ENCODE data around the gene PLSCR2. TPM values are rescaled to one million over a fixed set of nuclear protein-coding genes. Genes with fewer than 3 reads are reported as not detected.
"Not testable (repeated sequence)": the region's sequence is repeated elsewhere in the genome, so short reads cannot be mapped to it uniquely, and the experiment has no call there.

The PLSCR2 gene
- polyA plus RNA-seq, 1 donor (not counting 4 experiments of a cell fraction or from before 2014, with no cell fraction given) = not detected

DNA sequence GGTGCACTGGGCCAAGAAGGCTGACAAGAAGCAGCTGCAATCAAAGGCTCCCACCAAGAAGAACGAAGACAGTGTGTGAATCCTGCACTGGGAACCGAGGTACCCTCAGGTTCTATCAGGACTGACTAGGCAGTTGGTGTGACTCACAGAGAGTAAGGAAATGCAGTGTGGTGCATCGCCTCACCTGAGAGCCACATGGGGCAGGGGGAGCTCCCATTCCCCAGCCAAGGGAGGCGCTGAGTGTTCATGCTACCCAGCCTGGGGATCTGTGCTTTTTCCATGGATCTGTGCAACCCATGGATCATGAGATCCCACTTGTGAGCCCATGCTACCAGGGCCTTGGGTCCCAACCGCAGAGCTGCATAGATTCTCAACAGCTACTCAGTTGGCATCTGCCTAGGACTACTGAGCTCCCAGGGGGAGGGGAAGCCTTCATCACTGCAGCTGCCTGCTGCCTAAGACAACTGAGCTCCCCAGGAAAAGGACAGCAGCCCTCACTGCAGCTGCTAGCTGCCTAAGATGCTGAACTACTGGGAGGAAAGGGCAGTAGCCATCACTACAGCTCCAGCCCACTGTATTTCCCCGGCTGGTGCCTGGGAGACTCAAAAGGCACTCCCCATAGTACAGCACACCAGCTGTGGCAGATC is 6.9 kb upstream of the PLSCR2 start:
- no peak for DNase-seq (ENCODE audit: low read depth, low spot score)

DNA sequence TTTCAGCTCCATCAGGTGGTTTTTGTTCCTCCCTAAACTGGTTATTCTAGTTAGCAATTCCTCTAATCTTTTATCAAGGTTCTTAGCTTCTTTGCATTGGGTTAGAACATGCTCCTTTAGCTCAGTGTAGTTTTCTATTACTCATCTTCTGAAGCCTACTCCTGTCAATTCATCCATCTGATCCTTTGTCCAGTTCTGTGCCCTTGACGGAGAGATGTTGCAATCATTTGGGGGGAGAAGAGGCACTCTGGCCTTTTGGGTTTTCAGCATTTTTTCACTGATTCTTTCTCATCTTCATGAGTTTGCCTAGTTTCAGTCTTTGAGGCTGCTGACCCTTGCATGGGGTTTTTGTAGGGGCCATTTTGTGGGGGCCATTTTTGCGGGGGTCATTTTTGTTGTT is 5.6 kb upstream of the PLSCR2 start:
- FAIRE-seq; dilution Hi-C loops (cut with MboI; ENCODE audit: extremely low pct_ligation_motif_present, low sequenced_read_pairs); H3K36me3 ChIP-seq (ENCODE audit: control insufficient read depth in 2 of 2, extremely low read depth in 1 of 2, insufficient read depth in 2 of 2, low read length in 2 of 2): not testable (repeated sequence)

More for the DNA sequence above, 6.9 kb upstream of the PLSCR2 start:
- no peaks in the 10 kb centered on the region for H3K9me1 ChIP-seq (ENCODE audit: control insufficient read depth, extremely low read depth, insufficient read depth, low read length)
- H2AFZ ChIP-seq (ENCODE audit: control insufficient read depth, low read length) = no peak overlapping the region
- no peaks in the 10 kb centered on the region for H3K9me3 ChIP-seq (ENCODE audit: control insufficient read depth, low read depth, low read length)
- H3K27me3 ChIP-seq (ENCODE audit: control insufficient read depth, extremely low read depth, insufficient read depth, low read length) = no peaks in the 10 kb centered on the region
- no peak overlapping the region for H3K27ac ChIP-seq (ENCODE audit: control insufficient read depth, insufficient read depth, low read length)
- no peak for TF ChIP-seq EZH2 (IDR thresholded peaks at IDR 0.05; ENCODE audit: low read length)
- TF ChIP-seq, protein P1, sequence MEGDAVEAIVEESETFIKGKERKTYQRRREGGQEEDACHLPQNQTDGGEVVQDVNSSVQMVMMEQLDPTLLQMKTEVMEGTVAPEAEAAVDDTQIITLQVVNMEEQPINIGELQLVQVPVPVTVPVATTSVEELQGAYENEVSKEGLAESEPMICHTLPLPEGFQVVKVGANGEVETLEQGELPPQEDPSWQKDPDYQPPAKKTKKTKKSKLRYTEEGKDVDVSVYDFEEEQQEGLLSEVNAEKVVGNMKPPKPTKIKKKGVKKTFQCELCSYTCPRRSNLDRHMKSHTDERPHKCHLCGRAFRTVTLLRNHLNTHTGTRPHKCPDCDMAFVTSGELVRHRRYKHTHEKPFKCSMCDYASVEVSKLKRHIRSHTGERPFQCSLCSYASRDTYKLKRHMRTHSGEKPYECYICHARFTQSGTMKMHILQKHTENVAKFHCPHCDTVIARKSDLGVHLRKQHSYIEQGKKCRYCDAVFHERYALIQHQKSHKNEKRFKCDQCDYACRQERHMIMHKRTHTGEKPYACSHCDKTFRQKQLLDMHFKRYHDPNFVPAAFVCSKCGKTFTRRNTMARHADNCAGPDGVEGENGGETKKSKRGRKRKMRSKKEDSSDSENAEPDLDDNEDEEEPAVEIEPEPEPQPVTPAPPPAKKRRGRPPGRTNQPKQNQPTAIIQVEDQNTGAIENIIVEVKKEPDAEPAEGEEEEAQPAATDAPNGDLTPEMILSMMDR (optimal IDR thresholded peaks at IDR 0.05 in 1 of 3, IDR thresholded peaks at IDR 0.05 in 1 of 3, conservative IDR thresholded peaks at IDR 0.05 in 1 of 3; ENCODE audit: extremely low read depth in 1 of 3, insufficient read depth in 2 of 3, low read length in 3 of 3) = no peak
- FAIRE-seq = no peak
- H4K20me1 ChIP-seq (ENCODE audit: control insufficient read depth, extremely low read depth, insufficient read depth, low read length) = no peaks in the 10 kb centered on the region
- dilution Hi-C loops (cut with MboI; ENCODE audit: extremely low pct_ligation_motif_present, low sequenced_read_pairs) = no loop called here
- H3K4me1 ChIP-seq (ENCODE audit: control insufficient read depth, extremely low read depth, insufficient read depth, low read length) = no peaks in the 10 kb centered on the region
- H3K9ac ChIP-seq (ENCODE audit: control insufficient read depth, extremely low read depth, insufficient read depth, low read length) = no peak overlapping the region
- no peaks in the 10 kb centered on the region for H3K79me2 ChIP-seq (ENCODE audit: control insufficient read depth, insufficient read depth, low read length)
- no peaks in the 10 kb centered on the region for H3K36me3 ChIP-seq (ENCODE audit: control insufficient read depth in 2 of 2, extremely low read depth in 1 of 2, insufficient read depth in 2 of 2, low read length in 2 of 2)
- no peak overlapping the region for H3K4me3 ChIP-seq (ENCODE audit: control insufficient read depth in 2 of 3, extremely low read depth in 1 of 3, insufficient read depth in 2 of 3, low read depth in 1 of 3, low read length in 3 of 3)
- H3K4me2 ChIP-seq (ENCODE audit: control insufficient read depth, extremely low read depth, insufficient read depth, low read depth, low read length) = no peak overlapping the region

DNA sequence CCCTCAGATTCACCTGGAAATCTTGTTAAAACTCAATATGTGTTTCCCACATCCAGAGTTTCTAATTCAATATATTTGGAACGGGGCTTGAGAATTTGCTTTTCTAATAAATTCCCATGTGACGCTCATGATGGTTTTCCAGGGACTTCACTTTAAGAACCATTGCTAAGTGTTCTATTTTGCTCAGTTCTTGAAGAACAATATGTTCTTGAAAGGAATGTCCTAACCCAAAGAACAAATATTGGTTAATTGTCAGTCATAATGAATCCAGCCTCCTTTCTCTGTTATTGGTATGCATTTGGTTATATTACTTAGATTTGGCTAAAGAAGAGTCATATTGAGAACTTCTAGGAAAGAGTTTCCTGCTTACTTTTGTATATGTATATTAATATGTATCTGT is 4.4 kb upstream of the PLSCR2 start:
- Histone ChIP-seq H3K4me2 (ENCODE audit: control insufficient read depth, extremely low read depth, insufficient read depth, low read depth, low read length) (no peak overlapping the region), H3K4me3 (ENCODE audit: control insufficient read depth in 2 of 3, extremely low read depth in 1 of 3, insufficient read depth in 2 of 3, low read depth in 1 of 3, low read length in 3 of 3) (no peak overlapping the region), H3K9ac (ENCODE audit: control insufficient read depth, extremely low read depth, insufficient read depth, low read length) (no peak overlapping the region), H3K4me1 (ENCODE audit: control insufficient read depth, extremely low read depth, insufficient read depth, low read length) (no peaks in the 10 kb centered on the region), H3K36me3 (ENCODE audit: control insufficient read depth in 2 of 2, extremely low read depth in 1 of 2, insufficient read depth in 2 of 2, low read length in 2 of 2) (no peaks in the 10 kb centered on the region), H3K27me3 (ENCODE audit: control insufficient read depth, extremely low read depth, insufficient read depth, low read length) (no peaks in the 10 kb centered on the region), H3K9me3 (ENCODE audit: control insufficient read depth, low read depth, low read length) (no peaks in the 10 kb centered on the region), H2AFZ (ENCODE audit: control insufficient read depth, low read length) (no peak overlapping the region), H3K9me1 (ENCODE audit: control insufficient read depth, extremely low read depth, insufficient read depth, low read length) (no peaks in the 10 kb centered on the region), H4K20me1 (ENCODE audit: control insufficient read depth, extremely low read depth, insufficient read depth, low read length) (no peaks in the 10 kb centered on the region), H3K79me2 (ENCODE audit: control insufficient read depth, insufficient read depth, low read length) (no peaks in the 10 kb centered on the region), H3K27ac (ENCODE audit: control insufficient read depth, insufficient read depth, low read length) (no peak overlapping the region)
- DNase-seq (ENCODE audit: low read depth, low spot score) = no peak
- TF ChIP-seq EZH2 (IDR thresholded peaks at IDR 0.05; ENCODE audit: low read length) = no peak
- TF ChIP-seq, protein P1 (optimal IDR thresholded peaks at IDR 0.05 in 1 of 3, IDR thresholded peaks at IDR 0.05 in 1 of 3, conservative IDR thresholded peaks at IDR 0.05 in 1 of 3; ENCODE audit: extremely low read depth in 1 of 3, insufficient read depth in 2 of 3, low read length in 3 of 3) = no peak
- dilution Hi-C loops (cut with MboI; ENCODE audit: extremely low pct_ligation_motif_present, low sequenced_read_pairs) = no loop called here
- no peak for FAIRE-seq

More for the DNA sequence above, 5.6 kb upstream of the PLSCR2 start:
- not testable (repeated sequence) for DNase-seq (ENCODE audit: low read depth, low spot score); H3K4me3 ChIP-seq (ENCODE audit: control insufficient read depth in 2 of 3, extremely low read depth in 1 of 3, insufficient read depth in 2 of 3, low read depth in 1 of 3, low read length in 3 of 3); H3K9me1 ChIP-seq (ENCODE audit: control insufficient read depth, extremely low read depth, insufficient read depth, low read length); H4K20me1 ChIP-seq (ENCODE audit: control insufficient read depth, extremely low read depth, insufficient read depth, low read length); H3K9ac ChIP-seq (ENCODE audit: control insufficient read depth, extremely low read depth, insufficient read depth, low read length); H3K79me2 ChIP-seq (ENCODE audit: control insufficient read depth, insufficient read depth, low read length); H3K27me3 ChIP-seq (ENCODE audit: control insufficient read depth, extremely low read depth, insufficient read depth, low read length); H3K4me2 ChIP-seq (ENCODE audit: control insufficient read depth, extremely low read depth, insufficient read depth, low read depth, low read length); H3K27ac ChIP-seq (ENCODE audit: control insufficient read depth, insufficient read depth, low read length); H3K9me3 ChIP-seq (ENCODE audit: control insufficient read depth, low read depth, low read length); H2AFZ ChIP-seq (ENCODE audit: control insufficient read depth, low read length); H3K4me1 ChIP-seq (ENCODE audit: control insufficient read depth, extremely low read depth, insufficient read depth, low read length)
